ENCODE measurements around the gene ZNF227.
A peak's percentile ranks its signal among the peaks of the same experiment; 100 is the strongest.
"Not testable (repeated sequence)": the region's sequence is repeated elsewhere in the genome, so short reads cannot be mapped to it uniquely, and the experiment has no call there.

Gene ZNF227

DNA sequence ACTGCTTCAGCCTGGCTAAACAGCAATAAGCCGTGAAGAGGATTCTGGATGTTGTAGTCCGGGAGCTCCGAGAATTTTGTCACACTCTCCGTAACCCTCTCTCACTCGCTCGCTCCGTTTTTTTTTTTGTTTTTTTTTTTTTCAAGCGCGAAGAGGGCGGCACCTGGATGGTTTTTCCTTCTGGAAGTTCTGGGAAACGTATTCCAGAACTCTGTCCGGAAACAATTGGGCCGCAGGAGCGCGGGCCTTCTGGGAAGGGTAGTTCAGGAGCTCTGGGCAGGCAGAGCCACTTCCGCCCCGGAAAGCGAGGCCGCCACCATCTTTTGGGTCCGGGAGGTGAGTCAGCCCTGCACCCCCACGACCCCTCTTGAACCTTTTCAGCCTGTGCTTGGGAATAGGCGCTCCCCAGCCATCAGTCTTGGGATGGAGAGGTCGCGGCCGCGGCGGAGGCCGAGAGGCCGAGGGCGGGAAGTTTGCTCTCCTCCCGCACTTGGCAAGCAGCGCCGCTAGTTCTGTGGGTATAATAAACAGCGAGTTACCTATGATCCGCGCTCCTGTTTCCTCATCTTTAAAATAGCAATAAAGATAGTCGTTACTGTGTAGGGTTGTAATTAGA, at the start of gene ZNF227:
ZNF227 (plus strand) TSS at position 283 of the 616 bp plus-strand sequence. CDS start 5,261 bp downstream, outside the sequence.
- peak; percentile 96 for DNase-seq

DNA sequence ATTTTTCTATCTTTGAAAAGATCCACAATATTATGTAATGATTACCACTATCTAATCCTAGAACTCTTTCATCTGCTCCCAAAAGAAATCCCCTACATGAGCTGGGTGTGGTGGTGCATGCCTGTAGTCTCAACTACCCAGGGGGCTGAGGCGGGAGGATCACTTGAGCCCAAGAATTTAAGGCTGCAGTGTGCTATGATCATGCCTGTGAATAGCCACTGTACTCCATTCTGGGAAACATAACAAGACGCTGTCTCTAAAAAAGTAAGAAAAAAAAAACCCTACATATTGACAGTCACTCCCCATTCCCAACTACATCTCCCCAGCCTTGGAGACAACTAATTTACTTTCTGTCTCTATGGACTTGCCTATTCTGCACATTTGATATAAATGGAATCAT, 48.5 kb upstream of the ZNF227 start:
- no peak for DNase-seq

DNA sequence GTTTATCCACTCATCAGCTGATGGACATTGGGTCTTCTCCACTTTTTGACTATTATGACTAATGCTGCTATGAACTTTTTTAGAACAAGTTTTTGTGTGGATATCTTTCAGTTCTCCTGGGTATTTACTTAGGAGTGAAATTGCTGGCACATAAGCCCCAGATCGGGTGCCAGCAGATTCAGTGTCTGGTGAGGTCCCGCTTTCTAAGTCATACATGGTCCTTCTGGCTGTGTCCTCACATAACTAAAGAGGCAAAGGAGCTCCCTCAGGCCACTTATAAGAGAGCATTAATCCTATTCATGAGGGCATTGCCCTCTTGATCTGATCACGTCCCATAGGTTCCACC, 48.0 kb upstream of the ZNF227 start:
- DNase-seq, result no peak

GRCh38 chr19:44164673-44165512, 47.4 kb upstream of the ZNF227 start, which contains the start of gene ZNF226:
ZNF226 (plus strand) TSS chr19:44165100; CDS start chr19:44170081, 4,981 bp downstream.
- peak; percentile 97 for DNase-seq

GRCh38 chr19:44170660-44171059, 41.7 kb upstream of the ZNF227 start:
- not testable (repeated sequence) for DNase-seq

- no peak for DNase-seq
Measured at GRCh38 chr19:44176590-44176989, 35.7 kb upstream of the ZNF227 start.

DNA sequence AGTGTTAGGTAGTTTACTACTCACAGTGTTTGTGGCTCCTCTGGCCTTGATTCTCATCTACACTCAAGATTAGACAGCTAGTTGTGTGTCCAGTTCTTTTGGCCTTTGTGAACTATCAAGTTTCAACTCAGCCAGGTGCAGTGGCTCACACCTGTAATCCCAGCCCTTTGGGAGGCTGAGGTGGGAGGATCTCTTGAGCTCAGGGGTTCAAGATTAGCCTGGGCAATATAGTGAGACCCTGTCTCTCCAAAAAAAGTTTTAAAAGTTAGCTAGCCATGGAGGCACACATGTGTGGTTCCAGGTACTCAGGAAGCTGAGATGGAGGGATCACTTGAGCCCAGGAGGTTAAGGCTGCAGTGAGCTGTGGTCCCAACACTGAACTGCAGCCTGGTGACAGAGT, 31.4 kb upstream of the ZNF227 start:
- DNase-seq, result no peak

DNA sequence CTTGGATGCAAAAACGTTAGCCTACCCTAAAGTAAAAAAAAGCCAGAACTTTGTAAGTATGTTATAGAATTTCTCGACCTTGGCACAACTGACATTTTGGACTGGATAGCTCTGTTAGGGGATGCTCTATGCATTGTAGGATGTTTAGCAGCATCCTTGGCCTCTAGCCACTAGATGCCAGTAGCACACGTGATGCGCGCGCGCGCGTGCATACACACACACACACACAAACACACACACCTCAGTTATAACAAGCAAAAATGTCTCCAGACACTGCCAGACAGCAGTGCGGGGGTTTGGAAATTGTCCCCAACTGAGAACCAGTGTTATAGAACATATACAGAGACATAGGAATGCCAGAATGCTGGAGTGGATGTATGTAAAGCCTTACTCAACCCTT, 30.2 kb upstream of the ZNF227 start:
- no peak for DNase-seq

DNA sequence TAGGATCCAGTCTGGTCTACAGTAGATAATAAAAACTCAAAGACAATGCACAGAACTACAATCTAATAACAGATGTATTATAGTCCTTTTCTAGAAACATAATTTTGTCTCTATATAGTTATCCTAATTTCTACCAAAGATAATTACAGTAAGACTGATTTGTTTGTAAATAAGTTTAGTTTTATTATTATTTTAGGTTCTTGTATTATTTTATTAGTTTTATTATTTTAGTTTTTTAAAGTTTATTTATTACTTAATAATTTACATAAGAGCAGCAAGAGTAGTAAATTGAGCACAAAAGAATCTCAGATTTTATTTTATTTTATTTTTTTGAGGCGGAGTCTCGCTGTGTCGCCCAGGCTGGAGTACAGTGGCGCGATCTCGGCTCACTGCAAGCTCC, 22.3 kb upstream of the ZNF227 start:
- no peak for DNase-seq

- no peak for DNase-seq
Measured at GRCh38 chr19:44192127-44192526, 20.2 kb upstream of the ZNF227 start.

- no peak for DNase-seq
Measured at GRCh38 chr19:44196772-44197171, 15.6 kb upstream of the ZNF227 start.

- DNase-seq, result no peak
Measured at GRCh38 chr19:44202470-44202869, 9.9 kb upstream of the ZNF227 start.

DNA sequence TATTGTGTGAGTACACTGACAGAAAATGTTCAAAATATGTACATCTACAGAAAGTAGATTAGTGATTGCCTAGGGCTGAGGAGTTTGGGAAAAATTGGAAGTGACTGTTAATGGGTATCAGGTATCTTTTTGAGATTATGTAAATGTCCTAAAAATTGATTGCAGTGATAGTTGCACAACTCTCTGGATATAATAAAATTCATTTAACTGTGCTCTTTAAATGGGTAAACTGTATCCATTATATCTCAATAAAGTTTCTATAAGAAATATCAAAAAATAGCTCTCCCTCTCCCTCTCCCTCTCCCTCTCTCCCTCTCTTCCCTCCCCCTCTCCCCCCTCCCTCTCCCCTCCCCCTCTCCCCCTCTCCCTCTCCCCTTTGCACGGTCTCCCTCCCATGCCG, 9.4 kb upstream of the ZNF227 start:
- no peak for DNase-seq

GRCh38 chr19:44203877-44204276, 8.5 kb upstream of the ZNF227 start:
- DNase-seq, result not testable (repeated sequence)

GRCh38 chr19:44204772-44205171, 7.6 kb upstream of the ZNF227 start:
- DNase-seq, result no peak

DNA sequence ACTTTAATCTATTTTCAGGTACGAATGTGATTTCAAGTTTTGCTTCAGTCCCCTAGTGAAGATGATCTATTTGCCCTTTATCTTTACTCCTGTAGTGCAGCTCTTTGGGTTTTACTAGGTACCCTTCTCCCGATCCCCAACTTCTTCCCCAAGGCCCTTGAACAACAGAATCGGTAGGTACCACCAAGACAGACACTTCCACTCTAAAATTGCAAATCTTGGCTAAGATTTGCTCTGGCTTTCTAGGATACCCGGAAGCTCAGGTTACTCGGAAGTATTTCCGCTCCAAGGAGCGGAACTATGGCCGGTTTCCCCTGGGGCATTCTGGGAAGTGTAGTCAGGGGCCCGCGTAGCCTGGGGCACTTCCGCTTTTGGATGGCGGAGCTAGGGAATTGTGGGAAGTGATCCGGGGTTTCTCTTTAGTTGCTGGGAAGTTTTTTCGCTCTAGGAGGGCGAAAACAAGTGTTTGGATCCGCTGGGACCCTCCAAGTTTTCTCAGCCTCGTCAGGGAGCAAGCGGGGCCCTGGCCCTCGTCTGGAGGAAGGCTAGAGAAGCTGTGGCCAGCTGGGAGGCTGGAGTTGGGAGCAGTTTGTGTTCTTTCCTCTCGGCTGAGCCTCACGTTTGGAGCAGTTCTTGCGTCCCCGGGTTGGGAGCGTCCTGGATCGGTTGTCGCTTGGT, 5.1 kb upstream of the ZNF227 start:
- DNase-seq, result peak; percentile 81

GRCh38 chr19:44212866-44213346, 574 bp downstream of the ZNF227 start:
- peak; percentile 6 for DNase-seq

DNA sequence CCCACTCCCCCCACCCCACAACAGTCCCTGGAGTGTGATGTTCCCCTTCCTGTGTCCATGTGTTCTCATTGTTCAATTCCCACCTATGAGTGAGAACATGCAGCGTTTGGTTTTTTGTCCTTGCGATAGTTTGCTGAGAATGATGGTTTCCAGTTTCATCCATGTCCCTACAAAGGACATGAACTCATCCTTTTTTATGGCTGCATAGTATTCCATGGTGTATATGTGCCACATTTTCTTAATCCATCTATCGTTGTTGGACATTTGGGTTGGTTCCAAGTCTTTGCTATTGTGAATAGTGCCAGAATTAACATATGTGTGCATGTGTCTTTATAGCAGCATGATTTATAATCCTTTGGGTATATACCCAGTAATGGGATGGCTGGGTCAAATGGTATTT, 7.6 kb downstream of the ZNF227 start:
- DNase-seq, result not testable (repeated sequence)

- DNase-seq, result not testable (repeated sequence)
Measured at GRCh38 chr19:44220761-44221160, 8.4 kb downstream of the ZNF227 start.

- not testable (repeated sequence) for DNase-seq
Measured at GRCh38 chr19:44221291-44221690, 9.0 kb downstream of the ZNF227 start.

GRCh38 chr19:44228318-44228717, 16.0 kb downstream of the ZNF227 start:
- DNase-seq, result no peak

- no peak for DNase-seq
Measured at GRCh38 chr19:44232867-44233266, 20.5 kb downstream of the ZNF227 start.

DNA sequence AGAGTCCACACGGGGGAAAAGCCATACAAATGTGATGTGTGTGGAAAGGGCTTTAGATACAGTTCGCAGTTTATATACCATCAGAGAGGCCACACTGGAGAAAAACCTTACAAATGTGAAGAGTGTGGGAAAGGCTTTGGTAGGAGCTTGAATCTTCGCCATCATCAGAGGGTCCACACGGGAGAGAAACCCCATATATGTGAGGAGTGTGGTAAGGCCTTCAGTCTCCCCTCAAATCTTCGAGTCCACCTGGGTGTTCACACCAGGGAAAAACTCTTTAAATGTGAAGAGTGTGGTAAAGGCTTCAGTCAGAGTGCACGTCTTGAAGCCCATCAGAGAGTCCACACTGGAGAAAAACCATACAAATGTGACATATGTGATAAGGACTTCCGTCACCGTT, 24.1 kb downstream of the ZNF227 start:
- no peak for DNase-seq

DNA sequence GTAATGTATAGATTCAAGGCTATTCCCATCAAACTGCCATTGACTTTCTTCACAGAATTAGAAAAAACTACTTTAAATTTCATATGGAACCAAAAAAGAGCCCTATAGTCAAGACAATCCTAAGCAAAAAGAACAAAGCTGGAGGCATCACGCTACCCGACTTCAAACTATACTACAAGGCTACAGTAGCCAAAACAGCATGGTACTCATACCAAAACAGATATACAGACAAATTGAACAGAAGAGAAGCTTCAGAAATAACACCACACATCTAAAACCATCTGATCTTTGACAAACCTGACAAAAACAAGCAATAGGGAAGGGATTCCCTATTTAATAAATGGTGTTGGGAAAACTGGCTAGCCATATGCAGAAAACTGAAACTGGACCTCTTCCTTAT, 40.0 kb downstream of the ZNF227 start:
- DNase-seq, result not testable (repeated sequence)
